Omental fat pad (tissue), 4 donors: ENCODE results near the gene MRTFA. TPM values are rescaled to one million over a fixed set of nuclear protein-coding genes. Genes with fewer than 3 reads are reported as not detected.
"Not testable (repeated sequence)": the region's sequence is repeated elsewhere in the genome, so short reads cannot be mapped to it uniquely, and the experiment has no call there.

Experiments
- ATAC-seq: fragments of 150-250 bp; one replicate; pipeline ENCODE4 v1.9.1; 2016; ENCODE audit warnings: mild to moderate bottlenecking, moderate library complexity; ENCODE audit not compliant: low FRiP score
- DNase-seq: peaks from one replicate; pipeline ENCODE4 v3.0.0-alpha.2; 2019; ENCODE audit warnings: low spot score
- total RNA-seq, 4 donors: library from RNA; depleted of rRNA; stranded (reverse); fragments of >200 nt; gene quantifications; one replicate each; pipeline ENCODE4 v1.1.0, GENCODE V29; 2016
- TF ChIP-seq, protein P1 (sequence below), 3 donors: fragments of 450-650 bp; IDR thresholded peaks; one replicate each; pipeline ENCODE4 v1.5.1; 2016 to 2017; ENCODE audit warnings: antibody characterized with exemption in 3 of 3, mild to moderate bottlenecking in 3 of 3, moderate library complexity in 2 of 3

Gene MRTFA
- total RNA-seq, 4 donors from 2014 or later = 36.0 to 76.3 (median 54.7) TPM

DNA sequence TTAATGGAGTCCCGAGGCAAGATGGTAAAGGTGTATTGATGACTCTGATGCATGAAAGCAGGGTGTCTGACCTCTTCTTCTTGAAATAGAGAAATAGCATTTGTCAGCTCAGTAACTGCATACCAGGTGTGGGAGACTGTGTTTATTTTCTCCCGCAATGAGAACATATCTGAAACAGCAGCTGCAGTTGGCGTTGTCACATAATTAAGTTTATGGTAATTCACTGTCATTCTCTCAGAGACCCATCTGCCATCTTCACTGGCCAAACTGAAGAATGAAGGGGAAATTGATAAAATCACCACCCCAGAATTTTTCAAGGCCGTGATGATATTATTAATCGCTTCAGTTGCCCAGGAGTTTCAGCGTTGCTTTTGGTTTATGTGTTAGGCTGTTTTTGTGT lies 22.6 kb upstream of the MRTFA start:
- ATAC-seq = no peak

GRCh38 chr22:40656651-40657050 lies 20.1 kb upstream of the MRTFA start:
- not testable (repeated sequence) for ATAC-seq, DNase-seq

More for the DNA sequence above, 22.6 kb upstream of the MRTFA start:
- TF ChIP-seq, protein P1, sequence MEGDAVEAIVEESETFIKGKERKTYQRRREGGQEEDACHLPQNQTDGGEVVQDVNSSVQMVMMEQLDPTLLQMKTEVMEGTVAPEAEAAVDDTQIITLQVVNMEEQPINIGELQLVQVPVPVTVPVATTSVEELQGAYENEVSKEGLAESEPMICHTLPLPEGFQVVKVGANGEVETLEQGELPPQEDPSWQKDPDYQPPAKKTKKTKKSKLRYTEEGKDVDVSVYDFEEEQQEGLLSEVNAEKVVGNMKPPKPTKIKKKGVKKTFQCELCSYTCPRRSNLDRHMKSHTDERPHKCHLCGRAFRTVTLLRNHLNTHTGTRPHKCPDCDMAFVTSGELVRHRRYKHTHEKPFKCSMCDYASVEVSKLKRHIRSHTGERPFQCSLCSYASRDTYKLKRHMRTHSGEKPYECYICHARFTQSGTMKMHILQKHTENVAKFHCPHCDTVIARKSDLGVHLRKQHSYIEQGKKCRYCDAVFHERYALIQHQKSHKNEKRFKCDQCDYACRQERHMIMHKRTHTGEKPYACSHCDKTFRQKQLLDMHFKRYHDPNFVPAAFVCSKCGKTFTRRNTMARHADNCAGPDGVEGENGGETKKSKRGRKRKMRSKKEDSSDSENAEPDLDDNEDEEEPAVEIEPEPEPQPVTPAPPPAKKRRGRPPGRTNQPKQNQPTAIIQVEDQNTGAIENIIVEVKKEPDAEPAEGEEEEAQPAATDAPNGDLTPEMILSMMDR (IDR thresholded peaks at IDR 0.05) = no peak
- no peak for DNase-seq

- ATAC-seq, DNase-seq: not testable (repeated sequence)
Observed at GRCh38 chr22:40655941-40656340, 19.4 kb upstream of the MRTFA start.

DNA sequence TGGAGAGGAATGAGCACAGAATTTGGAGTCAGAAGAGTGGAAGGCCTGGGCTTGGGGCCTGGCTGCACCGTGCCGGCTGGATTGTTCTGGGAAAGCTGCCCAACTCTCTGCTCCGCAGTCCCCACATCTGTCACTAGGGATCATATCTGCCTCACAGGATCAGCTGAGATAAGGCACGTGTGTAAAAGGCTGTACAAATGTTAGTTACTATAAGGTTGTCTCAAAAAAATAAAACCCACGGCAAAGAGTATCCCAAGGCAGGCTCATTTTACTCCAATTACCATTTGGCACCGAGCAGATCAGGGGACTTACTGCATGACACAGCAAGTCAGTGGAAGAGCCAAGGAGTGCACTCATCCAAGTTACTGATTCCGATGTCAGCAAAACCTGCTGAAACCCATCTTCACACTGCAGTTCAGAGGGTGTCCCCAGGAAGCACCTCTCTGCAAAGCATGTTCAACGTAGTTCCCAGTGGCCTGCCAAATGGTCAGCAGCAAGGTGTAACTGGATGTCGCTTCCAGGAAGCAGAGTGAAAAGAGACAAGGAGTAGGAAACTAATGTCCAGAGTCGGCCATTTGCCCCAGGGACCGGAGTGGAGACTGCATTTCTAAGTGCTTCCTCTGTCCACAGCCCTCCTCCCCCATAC lies 18.1 kb upstream of the MRTFA start:
- no peak for DNase-seq
- no peak for ATAC-seq

GRCh38 chr22:40653361-40653760 lies 16.8 kb upstream of the MRTFA start:
- ATAC-seq (no peak), DNase-seq (no peak)
- TF ChIP-seq, protein P1 (IDR thresholded peaks at IDR 0.05) = no peak

More for the DNA sequence above, 18.1 kb upstream of the MRTFA start:
- TF ChIP-seq, protein P1 (IDR thresholded peaks at IDR 0.05) = no peak

GRCh38 chr22:40651563-40652501 lies 15.3 kb upstream of the MRTFA start:
- ATAC-seq (peak; percentile 96), DNase-seq (peak; percentile 92)
- TF ChIP-seq, protein P1 (IDR thresholded peaks at IDR 0.05) = no peak

- DNase-seq (no peak), ATAC-seq (no peak)
- TF ChIP-seq, protein P1 (IDR thresholded peaks at IDR 0.05) = no peak
Observed at GRCh38 chr22:40651057-40651456, 14.5 kb upstream of the MRTFA start.

- DNase-seq = no peak
- TF ChIP-seq, protein P1 (IDR thresholded peaks at IDR 0.05) = no peak
- no peak for ATAC-seq
Observed at GRCh38 chr22:40648386-40648785, 11.9 kb upstream of the MRTFA start.
